B cell (primary cell): Measurements from ENCODE around the gene CAP1.

Experiments used
- EZH2 ChIP-seq: IDR thresholded peaks from 2 replicates; pipeline ENCODE4 v1.6.1; 2012; ENCODE audit warnings: borderline replicate concordance, low read depth, mild to moderate bottlenecking, moderate library complexity, low read length; ENCODE audit not compliant: insufficient read depth, poor library complexity, severe bottlenecking
- TF ChIP-seq, protein P1 (sequence below): fragments of 200-600 bp; IDR thresholded peaks from one replicate; pipeline ENCODE4 v1.8.0; 2022; ENCODE audit warnings: antibody characterized with exemption, mild to moderate bottlenecking

DNA sequence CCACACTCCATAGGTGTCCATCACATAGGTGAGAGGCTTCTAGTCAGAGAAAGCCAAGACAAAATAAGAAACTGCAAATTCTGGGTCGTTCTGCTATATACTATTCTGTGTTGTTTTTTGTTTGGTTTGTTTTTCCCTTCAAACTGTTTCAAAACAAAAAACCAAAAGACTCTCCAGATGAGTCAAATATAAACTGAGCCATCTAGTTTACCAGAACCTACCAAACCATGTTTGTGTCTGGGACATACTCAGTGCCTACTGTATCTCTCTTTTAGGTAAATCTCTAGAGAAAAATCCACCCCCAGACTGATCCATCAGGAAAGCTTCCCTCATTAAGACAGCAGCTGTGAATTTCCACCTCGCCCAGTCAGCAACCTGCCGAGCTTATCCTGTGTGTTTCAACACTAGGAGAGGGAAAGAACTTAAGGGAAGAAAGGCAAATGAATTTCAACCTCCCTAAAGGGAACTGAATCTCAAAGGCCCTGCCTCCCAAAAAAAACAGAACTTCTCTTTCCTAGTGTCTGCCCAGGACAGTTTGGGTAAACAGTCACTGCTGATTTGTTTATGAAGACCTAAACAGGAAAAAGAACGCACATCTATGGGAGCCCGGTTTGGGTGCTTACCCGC lies 39.4 kb downstream of the CAP1 start:
- TF ChIP-seq, protein P1, sequence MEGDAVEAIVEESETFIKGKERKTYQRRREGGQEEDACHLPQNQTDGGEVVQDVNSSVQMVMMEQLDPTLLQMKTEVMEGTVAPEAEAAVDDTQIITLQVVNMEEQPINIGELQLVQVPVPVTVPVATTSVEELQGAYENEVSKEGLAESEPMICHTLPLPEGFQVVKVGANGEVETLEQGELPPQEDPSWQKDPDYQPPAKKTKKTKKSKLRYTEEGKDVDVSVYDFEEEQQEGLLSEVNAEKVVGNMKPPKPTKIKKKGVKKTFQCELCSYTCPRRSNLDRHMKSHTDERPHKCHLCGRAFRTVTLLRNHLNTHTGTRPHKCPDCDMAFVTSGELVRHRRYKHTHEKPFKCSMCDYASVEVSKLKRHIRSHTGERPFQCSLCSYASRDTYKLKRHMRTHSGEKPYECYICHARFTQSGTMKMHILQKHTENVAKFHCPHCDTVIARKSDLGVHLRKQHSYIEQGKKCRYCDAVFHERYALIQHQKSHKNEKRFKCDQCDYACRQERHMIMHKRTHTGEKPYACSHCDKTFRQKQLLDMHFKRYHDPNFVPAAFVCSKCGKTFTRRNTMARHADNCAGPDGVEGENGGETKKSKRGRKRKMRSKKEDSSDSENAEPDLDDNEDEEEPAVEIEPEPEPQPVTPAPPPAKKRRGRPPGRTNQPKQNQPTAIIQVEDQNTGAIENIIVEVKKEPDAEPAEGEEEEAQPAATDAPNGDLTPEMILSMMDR, result no peak
- TF ChIP-seq EZH2, result no peak
